SK-N-SH treated with all-trans-retinoic acid at 6 μM for 48 hours (cell line): ENCODE results near the gene AKR1E2.

Experiments used
- ATAC-seq: fragments of 200-7000 bp; cut with Tn5 transposase; 3 replicates; pipeline ENCODE4 v1.9.1; 2020; ENCODE audit warnings: mild to moderate bottlenecking, moderate library complexity
- ARNTL ChIP-seq: fragments of 450-650 bp; formaldehyde crosslinking; IDR thresholded peaks from 2 replicates; pipeline ENCODE4 v1.5.0; 2020; ENCODE audit warnings: low read depth, mild to moderate bottlenecking, moderate library complexity, borderline replicate concordance
- BACH2 ChIP-seq: fragments of 250-450 bp; sonication (Bioruptor Pico); IDR thresholded peaks from 2 replicates; pipeline ENCODE4 v1.9.0; 2021; ENCODE audit warnings: mild to moderate bottlenecking, borderline replicate concordance
- CREB5 ChIP-seq: fragments of 250-450 bp; sonication (Bioruptor Pico); IDR thresholded peaks from 2 replicates; pipeline ENCODE4 v1.5.1; 2020; ENCODE audit warnings: low read depth, mild to moderate bottlenecking, moderate library complexity
- CSDC2 ChIP-seq: fragments of 250-450 bp; sonication (Bioruptor Pico); IDR thresholded peaks from 2 replicates; pipeline ENCODE4 v1.5.0; 2020; ENCODE audit warnings: mild to moderate bottlenecking, moderate library complexity
- CSRNP3 ChIP-seq: fragments of 250-450 bp; sonication (Bioruptor Pico); IDR thresholded peaks from 2 replicates; pipeline ENCODE4 v1.5.1; 2021; ENCODE audit warnings: mild to moderate bottlenecking, moderate library complexity
- ESRRG ChIP-seq: fragments of 250-450 bp; sonication (Bioruptor Pico); IDR thresholded peaks from 2 replicates; pipeline ENCODE4 v1.6.1; 2021; ENCODE audit warnings: mild to moderate bottlenecking
- GLIS3 ChIP-seq: fragments of 250-450 bp; sonication (Bioruptor Pico); IDR thresholded peaks from 2 replicates; pipeline ENCODE4 v1.5.0; 2020; ENCODE audit warnings: mild to moderate bottlenecking, moderate library complexity
- ISL1 ChIP-seq: fragments of 250-450 bp; sonication (Bioruptor Pico); IDR thresholded peaks from 2 replicates; pipeline ENCODE4 v2.1.2; 2022; ENCODE audit warnings: mild to moderate bottlenecking, moderate library complexity
- OSR1 ChIP-seq: fragments of 250-450 bp; sonication (Bioruptor Pico); IDR thresholded peaks from 2 replicates; pipeline ENCODE4 v1.8.0; 2022; ENCODE audit warnings: moderate library complexity, mild to moderate bottlenecking, inconsistent platforms
- PATZ1 ChIP-seq: fragments of 250-450 bp; sonication (Bioruptor Pico); IDR thresholded peaks from 2 replicates; pipeline ENCODE4 v1.8.0; 2020; ENCODE audit warnings: mild to moderate bottlenecking, moderate library complexity, borderline replicate concordance
- POU6F1 ChIP-seq: fragments of 250-450 bp; sonication (Bioruptor Pico); IDR thresholded peaks from 2 replicates; pipeline ENCODE4 v1.8.0; 2021; ENCODE audit warnings: low read depth, mild to moderate bottlenecking, moderate library complexity, borderline replicate concordance
- PPARA ChIP-seq: fragments of 250-450 bp; sonication (Bioruptor Pico); IDR thresholded peaks from 2 replicates; pipeline ENCODE4 v1.5.0; 2020; ENCODE audit warnings: mild to moderate bottlenecking, borderline replicate concordance
- RARB ChIP-seq: fragments of 250-450 bp; sonication (Bioruptor Pico); IDR thresholded peaks from 2 replicates; pipeline ENCODE4 v1.8.0; 2021; ENCODE audit warnings: mild to moderate bottlenecking, moderate library complexity
- SNAI2 ChIP-seq: fragments of 250-450 bp; sonication (Bioruptor Pico); IDR thresholded peaks from 2 replicates; pipeline ENCODE4 v1.5.0; 2020; ENCODE audit warnings: mild to moderate bottlenecking, moderate library complexity
- TCF4 ChIP-seq: fragments of 250-450 bp; sonication (Bioruptor Pico); IDR thresholded peaks from 2 replicates; pipeline ENCODE4 v1.8.0; 2021; ENCODE audit warnings: mild to moderate bottlenecking, moderate library complexity, borderline replicate concordance
- TOX ChIP-seq: fragments of 250-450 bp; sonication (Bioruptor Pico); IDR thresholded peaks from 2 replicates; pipeline ENCODE4 v1.8.0; 2021; ENCODE audit warnings: mild to moderate bottlenecking, moderate library complexity, borderline replicate concordance
- TSHZ2 ChIP-seq: fragments of 250-450 bp; sonication (Bioruptor Pico); IDR thresholded peaks from 2 replicates; pipeline ENCODE4 v1.5.0; 2020; ENCODE audit warnings: mild to moderate bottlenecking, moderate library complexity
- ZC3H10 ChIP-seq: fragments of 250-450 bp; sonication (Bioruptor Pico); IDR thresholded peaks from 2 replicates; pipeline ENCODE4 v1.5.1; 2021; ENCODE audit warnings: mild to moderate bottlenecking, moderate library complexity
- ZFP3 ChIP-seq: fragments of 250-450 bp; sonication (Bioruptor Pico); IDR thresholded peaks from 2 replicates; pipeline ENCODE4 v1.5.0; 2020; ENCODE audit warnings: mild to moderate bottlenecking, moderate library complexity
- ZFP30 ChIP-seq: fragments of 450-650 bp; formaldehyde crosslinking; IDR thresholded peaks from 2 replicates; pipeline ENCODE4 v1.5.0; 2022; ENCODE audit warnings: mild to moderate bottlenecking, moderate library complexity
- ZNF565 ChIP-seq: fragments of 450-650 bp; formaldehyde crosslinking; conservative IDR thresholded peaks from 2 replicates; pipeline ENCODE4 v1.5.0; 2020; ENCODE audit warnings: low read depth, mild to moderate bottlenecking, moderate library complexity
- ZNF70 ChIP-seq: fragments of 450-650 bp; formaldehyde crosslinking; IDR thresholded peaks from 2 replicates; pipeline ENCODE4 v1.5.0; 2020; ENCODE audit warnings: mild to moderate bottlenecking, moderate library complexity
- ZNF8 ChIP-seq: fragments of 450-650 bp; formaldehyde crosslinking; IDR thresholded peaks from 2 replicates; pipeline ENCODE4 v1.5.0; 2020; ENCODE audit warnings: mild to moderate bottlenecking, moderate library complexity

AKR1E2 gene

GRCh38 chr10:4883079-4883739, 57.2 kb downstream of the AKR1E2 start (continued):
- TF ChIP-seq TOX (no peak), RARB (CRISPR knock-in tag) (no peak), ISL1 (CRISPR knock-in tag) (no peak), ZNF70 (CRISPR knock-in tag) (no peak), CSDC2 (no peak), POU6F1 (no peak), ZNF565 (CRISPR knock-in tag) (no peak)

- TF ChIP-seq ZNF70 (CRISPR knock-in tag) = no peak
- no peak for ATAC-seq
Observed at GRCh38 chr10:4885162-4885561, 59.2 kb downstream of the AKR1E2 start.

GRCh38 chr10:4887501-4887900, 61.5 kb downstream of the AKR1E2 start:
- no peak for TF ChIP-seq ARNTL (CRISPR knock-in tag)
- TF ChIP-seq ZNF565 (CRISPR knock-in tag) = no peak
- no peak for TF ChIP-seq ZNF8 (CRISPR knock-in tag)
- TF ChIP-seq CSDC2 = no peak
- no peak for TF ChIP-seq PPARA (CRISPR knock-in tag)
- no peak for TF ChIP-seq TOX
- TF ChIP-seq ZC3H10 (CRISPR knock-in tag) = no peak
- TF ChIP-seq SNAI2 (CRISPR knock-in tag) = no peak
- no peak for TF ChIP-seq GLIS3 (CRISPR knock-in tag)
- no peak for TF ChIP-seq TCF4
- no peak for TF ChIP-seq ESRRG (CRISPR knock-in tag)
- no peak for TF ChIP-seq OSR1 (CRISPR knock-in tag)
- TF ChIP-seq ISL1 (CRISPR knock-in tag) = no peak
- no peak for TF ChIP-seq POU6F1
- ATAC-seq = no peak

- no peak for ATAC-seq
Observed at GRCh38 chr10:4888236-4888635, 62.2 kb downstream of the AKR1E2 start.

GRCh38 chr10:4889959-4890358, 64.0 kb downstream of the AKR1E2 start:
- no peak for ATAC-seq
- no peak for TF ChIP-seq CREB5
- TF ChIP-seq TSHZ2 (CRISPR knock-in tag) = no peak
- TF ChIP-seq OSR1 (CRISPR knock-in tag) = no peak
- no peak for TF ChIP-seq ZFP3 (CRISPR knock-in tag)
- TF ChIP-seq ISL1 (CRISPR knock-in tag) = no peak
- no peak for TF ChIP-seq RARB (CRISPR knock-in tag)
- TF ChIP-seq PATZ1 = no peak
- no peak for TF ChIP-seq GLIS3 (CRISPR knock-in tag)
- TF ChIP-seq ZNF8 (CRISPR knock-in tag) = no peak
- no peak for TF ChIP-seq BACH2
- no peak for TF ChIP-seq ZFP30
- TF ChIP-seq TCF4 = no peak

More at GRCh38 chr10:4888236-4888635, 62.2 kb downstream of the AKR1E2 start:
- TF ChIP-seq TCF4 (no peak), CSRNP3 (no peak), SNAI2 (CRISPR knock-in tag) (no peak), CSDC2 (no peak), ZNF8 (CRISPR knock-in tag) (no peak)
